GM19324 (cell line): Measurements from ENCODE around the gene TJP3.
"Not testable (repeated sequence)": the region's sequence is repeated elsewhere in the genome, so short reads cannot be mapped to it uniquely, and the experiment has no call there.

ENCODE experiments used
- ATAC-seq: cut with Tn5 transposase; IDR thresholded peaks from one replicate; pipeline ENCODE4 v1.9.1; 2021; ENCODE audit warnings: mild to moderate bottlenecking, moderate library complexity; ENCODE audit not compliant: unreplicated experiment, low FRiP score

TJP3 gene

GRCh38 chr19:3737487-3738205, 29.5 kb downstream of the TJP3 start:
- no peak for ATAC-seq

GRCh38 chr19:3738477-3739220, 30.5 kb downstream of the TJP3 start:
- no peak for ATAC-seq

GRCh38 chr19:3740431-3740830, 32.2 kb downstream of the TJP3 start:
- ATAC-seq, result no peak

GRCh38 chr19:3743486-3743885, 35.3 kb downstream of the TJP3 start:
- no peak for ATAC-seq

GRCh38 chr19:3745363-3746045, 37.3 kb downstream of the TJP3 start:
- no peak for ATAC-seq

GRCh38 chr19:3746371-3747056, 38.3 kb downstream of the TJP3 start:
- no peak for ATAC-seq

GRCh38 chr19:3748965-3749364, 40.8 kb downstream of the TJP3 start:
- ATAC-seq, result no peak

GRCh38 chr19:3750211-3750610, 42.0 kb downstream of the TJP3 start:
- ATAC-seq, result no peak

GRCh38 chr19:3751236-3751635, 43.1 kb downstream of the TJP3 start:
- ATAC-seq, result no peak

- no peak for ATAC-seq
These were observed 44.3 kb downstream of the TJP3 start for GRCh38 chr19:3752492-3752891.

GRCh38 chr19:3753631-3754410, 45.6 kb downstream of the TJP3 start:
- ATAC-seq, result no peak

- not testable (repeated sequence) for ATAC-seq
These were observed 49.5 kb downstream of the TJP3 start for GRCh38 chr19:3757705-3758104.

GRCh38 chr19:3758297-3758696, 50.1 kb downstream of the TJP3 start:
- ATAC-seq, result not testable (repeated sequence)

- ATAC-seq, result no peak
These were observed 51.5 kb downstream of the TJP3 start for GRCh38 chr19:3759482-3760254.

- no peak for ATAC-seq
These were observed 52.7 kb downstream of the TJP3 start for GRCh38 chr19:3760871-3761361.

- peak; percentile 58 for ATAC-seq
These were observed 53.4 kb downstream of the TJP3 start, which contains the start of gene APBA3 for GRCh38 chr19:3761382-3762129. Gene APBA3, minus strand, starts transcription at chr19:3761692. Its CDS starts 1,428 bp downstream, at chr19:3760264.

GRCh38 chr19:3762130-3762473, 53.9 kb downstream of the TJP3 start:
- no peak for ATAC-seq
